Activated T-helper 1 cell treated with Interleukin-2 at 50 U/mL for 16 hours (primary cell): ENCODE measurements around the gene SYPL2.
"Not testable (repeated sequence)": the region's sequence is repeated elsewhere in the genome, so short reads cannot be mapped to it uniquely, and the experiment has no call there.

ENCODE experiments used
- DNase-seq: peaks from one replicate; pipeline ENCODE4 v3.0.0-alpha.2; 2020; ENCODE audit warnings: low read depth

Gene SYPL2

DNA sequence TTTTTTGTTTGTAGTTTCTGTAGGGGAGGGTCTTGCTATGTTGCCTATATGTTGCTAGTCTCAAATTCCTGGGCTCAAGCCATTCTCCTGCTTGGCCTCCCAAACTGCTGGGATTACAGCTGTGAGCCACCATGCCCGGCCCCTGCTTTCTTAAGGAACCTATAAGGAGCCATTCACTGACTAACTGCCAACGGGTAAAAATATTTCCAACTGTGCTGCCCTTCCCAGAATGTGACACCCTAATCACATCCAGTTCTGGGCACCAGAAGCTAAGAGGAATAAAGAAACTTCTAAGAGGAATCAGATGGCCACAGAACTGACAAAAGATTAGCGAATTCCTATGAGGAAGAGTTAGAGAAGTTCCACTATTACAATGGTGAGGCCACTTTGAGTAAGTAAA lies 6.4 kb downstream of the SYPL2 start:
- DNase-seq = no peak

DNA sequence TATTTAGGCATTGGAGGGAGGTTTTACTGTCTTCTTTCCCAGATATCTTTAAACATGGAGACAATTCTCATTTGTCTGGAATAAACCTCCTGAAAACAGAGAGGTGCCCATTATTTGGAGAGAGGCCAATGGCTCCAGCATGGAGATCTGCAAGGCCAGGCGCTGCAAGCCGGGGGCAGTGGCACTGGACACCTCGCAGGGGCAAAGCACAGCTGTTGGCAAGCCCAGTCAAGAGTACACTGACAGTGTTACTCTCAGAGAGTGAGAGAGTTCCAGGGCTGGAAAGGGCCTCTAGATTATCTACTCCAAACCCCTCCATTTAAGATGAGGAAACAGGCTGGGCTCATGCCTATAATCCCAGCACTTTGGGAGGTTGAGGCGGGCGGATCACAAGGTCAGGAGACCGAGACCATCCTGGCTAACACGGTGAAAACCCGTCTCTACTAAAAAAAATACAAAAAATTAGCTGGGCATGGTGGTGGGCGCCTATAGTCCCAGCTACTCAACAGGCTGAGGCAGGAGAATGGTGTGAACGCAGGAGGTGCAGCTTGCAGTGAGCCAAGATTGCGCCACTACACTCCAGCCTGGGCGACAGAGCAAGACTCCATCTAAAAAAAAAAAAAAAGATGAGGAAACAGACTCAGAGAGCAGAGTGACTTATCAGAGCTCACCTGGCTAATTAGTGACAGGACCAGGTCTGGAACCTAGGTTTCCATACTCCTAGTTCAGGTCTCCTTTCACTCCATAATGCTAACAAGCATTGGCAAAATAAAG lies 7.1 kb downstream of the SYPL2 start:
- DNase-seq = not testable (repeated sequence)

DNA sequence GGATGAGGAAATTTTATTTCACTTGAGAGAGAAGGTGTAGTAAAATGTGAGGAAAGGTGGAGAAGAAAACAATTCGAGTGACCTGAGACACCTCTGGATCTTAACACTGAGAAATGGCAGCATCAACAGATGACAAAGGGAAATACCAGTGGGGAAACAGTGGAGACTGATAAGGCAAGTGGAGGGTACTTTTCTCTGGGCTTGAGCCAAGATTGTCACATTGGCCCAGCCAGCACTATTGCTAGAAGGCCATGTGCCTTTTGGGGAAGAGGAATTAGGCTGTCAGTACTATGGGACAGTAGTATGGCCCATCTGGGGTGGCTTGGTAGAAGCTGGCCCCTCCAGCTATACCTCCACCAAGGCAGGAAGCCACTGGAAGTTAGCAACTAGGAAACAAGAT lies 8.4 kb downstream of the SYPL2 start:
- no peak for DNase-seq

DNA sequence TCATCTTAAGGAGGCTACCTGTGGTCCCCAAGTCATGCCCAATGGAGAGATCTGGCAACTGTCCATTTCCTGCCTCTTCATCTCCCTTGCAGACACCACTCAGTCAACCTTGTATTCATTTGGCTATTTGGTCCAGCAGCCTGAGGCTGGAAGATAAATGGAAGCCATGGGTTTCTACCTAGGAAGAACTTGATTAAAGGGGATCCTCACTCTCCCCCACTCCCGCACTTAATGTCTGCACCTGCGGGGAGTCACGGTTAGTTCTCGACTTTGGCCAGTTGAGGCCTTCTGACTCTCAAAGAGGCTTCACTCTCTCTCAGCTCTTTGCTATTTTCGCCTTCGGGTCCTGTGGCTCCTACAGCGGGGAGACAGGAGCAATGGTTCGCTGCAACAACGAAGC lies 8.9 kb downstream of the SYPL2 start:
- DNase-seq = no peak

DNA sequence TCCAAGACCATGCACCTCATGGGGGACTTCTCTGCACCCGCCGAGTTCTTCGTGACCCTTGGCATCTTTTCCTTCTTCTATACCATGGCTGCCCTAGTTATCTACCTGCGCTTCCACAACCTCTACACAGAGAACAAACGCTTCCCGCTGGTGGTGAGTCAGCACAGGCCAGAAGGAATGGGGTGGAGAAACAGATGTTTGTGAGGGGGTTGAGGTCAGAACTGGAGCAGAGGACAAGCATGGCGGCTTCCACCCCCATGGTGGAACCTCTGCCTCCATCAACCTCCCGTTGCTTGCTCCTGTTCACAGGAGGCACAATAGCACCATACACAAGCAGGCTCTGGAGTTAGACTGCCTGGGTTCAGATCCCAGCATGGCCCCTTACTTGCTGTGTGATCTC lies 10.5 kb downstream of the SYPL2 start:
- no peak for DNase-seq

DNA sequence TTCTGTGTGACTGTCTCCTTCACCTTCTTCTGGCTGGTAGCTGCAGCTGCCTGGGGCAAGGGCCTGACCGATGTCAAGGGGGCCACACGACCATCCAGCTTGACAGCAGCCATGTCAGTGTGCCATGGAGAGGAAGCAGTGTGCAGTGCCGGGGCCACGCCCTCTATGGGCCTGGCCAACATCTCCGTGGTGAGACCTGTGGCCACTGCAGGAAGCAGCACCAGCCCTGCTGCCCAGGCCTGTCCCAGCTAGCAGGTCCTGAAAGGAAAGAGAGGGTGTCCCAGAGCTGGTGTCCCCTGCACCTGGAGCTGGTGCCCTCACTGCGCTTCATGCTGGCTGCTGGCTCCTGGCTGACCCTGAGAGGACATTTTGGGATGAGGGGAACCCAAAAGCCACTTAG lies 11.5 kb downstream of the SYPL2 start:
- DNase-seq = no peak

DNA sequence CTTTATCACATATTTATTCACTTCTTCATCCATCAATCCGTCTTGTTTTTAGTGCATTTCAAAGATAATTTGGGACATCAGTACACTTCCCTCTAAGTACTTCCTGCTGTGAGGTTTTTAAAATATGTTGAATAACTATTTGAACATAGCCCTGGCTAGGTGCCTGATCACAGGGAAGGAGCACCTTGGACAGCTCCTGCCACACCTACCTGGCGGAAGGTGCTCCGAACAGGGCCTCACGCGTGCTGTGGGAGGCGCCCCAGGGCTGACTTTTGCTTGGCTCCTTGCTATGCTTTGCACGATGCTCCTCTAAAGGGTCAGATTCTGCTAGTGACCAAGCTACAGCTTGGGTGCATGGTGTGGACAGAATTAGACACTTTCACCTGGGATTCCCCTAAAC lies 12.5 kb downstream of the SYPL2 start:
- DNase-seq = no peak

DNA sequence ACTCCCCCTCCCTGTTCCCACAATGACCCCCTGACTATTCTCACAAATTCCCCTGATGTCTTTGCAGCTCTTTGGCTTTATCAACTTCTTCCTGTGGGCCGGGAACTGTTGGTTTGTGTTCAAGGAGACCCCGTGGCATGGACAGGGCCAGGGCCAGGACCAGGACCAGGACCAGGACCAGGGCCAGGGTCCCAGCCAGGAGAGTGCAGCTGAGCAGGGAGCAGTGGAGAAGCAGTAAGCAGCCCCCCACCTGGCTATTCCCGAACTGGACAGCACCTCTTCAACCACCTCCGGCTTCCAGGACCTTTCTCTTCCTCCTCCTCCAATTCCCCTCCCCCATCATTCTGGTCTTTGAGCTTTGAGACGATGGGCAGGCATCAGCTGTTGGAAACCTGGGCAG lies 13.0 kb downstream of the SYPL2 start:
- DNase-seq = no peak

DNA sequence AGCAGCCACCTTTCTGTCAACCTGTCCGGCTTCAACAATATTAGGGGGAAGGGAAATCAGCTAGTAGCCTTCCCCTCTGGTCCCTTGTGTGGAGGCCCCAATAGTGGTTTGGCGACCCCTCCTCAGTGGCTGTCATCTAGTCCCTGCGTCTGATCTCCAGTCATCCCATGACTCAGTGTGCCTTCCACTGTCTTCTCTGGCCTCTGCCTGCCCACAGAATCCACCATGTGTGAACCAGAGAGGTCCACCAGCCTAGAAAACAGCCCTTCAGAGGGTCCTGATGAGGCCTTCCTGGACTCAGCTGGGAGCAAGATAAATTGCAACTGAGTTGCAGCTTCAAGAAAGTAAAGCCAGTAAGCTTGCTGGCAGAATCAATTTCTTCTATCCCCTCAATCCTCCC lies 13.6 kb downstream of the SYPL2 start:
- no peak for DNase-seq

DNA sequence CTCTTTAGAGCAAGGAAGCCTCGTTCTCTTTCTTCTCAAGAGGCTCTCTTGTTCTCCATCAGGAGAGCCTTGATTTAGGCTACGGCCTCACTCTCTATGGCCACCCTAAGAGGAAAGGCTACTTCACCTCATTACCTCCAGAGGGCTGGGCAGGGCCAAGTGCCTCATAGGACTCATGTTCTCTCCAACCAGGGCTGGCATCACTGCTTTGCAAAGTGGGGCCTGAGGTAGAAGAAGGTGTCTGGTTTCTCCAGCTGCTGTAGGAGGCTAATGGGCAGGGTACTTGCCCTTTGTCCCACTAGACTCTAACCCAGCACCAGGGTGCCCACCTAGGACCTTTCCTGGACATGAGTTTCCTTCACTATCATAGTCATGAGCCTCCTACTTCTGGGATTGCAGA lies 15.3 kb downstream of the SYPL2 start:
- no peak for DNase-seq

DNA sequence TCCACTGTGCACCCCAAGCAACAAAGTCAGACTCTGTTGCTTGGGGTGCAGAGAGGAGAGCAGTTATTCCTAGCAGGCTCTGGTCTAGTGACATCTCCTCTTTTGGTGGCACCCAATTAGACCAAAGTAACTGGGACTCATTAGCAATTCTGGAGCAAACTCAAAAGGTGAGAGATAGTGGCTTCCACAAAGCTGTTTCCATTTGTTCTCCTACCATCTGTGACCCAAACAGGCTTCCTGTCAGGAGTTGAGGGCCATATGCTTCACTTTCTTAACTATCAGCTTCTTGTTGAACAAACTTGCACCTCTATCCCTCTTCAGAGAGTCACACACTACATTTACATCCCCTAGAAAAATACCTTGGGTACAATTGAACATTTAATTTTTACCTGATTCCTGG lies 15.9 kb downstream of the SYPL2 start:
- DNase-seq = no peak

DNA sequence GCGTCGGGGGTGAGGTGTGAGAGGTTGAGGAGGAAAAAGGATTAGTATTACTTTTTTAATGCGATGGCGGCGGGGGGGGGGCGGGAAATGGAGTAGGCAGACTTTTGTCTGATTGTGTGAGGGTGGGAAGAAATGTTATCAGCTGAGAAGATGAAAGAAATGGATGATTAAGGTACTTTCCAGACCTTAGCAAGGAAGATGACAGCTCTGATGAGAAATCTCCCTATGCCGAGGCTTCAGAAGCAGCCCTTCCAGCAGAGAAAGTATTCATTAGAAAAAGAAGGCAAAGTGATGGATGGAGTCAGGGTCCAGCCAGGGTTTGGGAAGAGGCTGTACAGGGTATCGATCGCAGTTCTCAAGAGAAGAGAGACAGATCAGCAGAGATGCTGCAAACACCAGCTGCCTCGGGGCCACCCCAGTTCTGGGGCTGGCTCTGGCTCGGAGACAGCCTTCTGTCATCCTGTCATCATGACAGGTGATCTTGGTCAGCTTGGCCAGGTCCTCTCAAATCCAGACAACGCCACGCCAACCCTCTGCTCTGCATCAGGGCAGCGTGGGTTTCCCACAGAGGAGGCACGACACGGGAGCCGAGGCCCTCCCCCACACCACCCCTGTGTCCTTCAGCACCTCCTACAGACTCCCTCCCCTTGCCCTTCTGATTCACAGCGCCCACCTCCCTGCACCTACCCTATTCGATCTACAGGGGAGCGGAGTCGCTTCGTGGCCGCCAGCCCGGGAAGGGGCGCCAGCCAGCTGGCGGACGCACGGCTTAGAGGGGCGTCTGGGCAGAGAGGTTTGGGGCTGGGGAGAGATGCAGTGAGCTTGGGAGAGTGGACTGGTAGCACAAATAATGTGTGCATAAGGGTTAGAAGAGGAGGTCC lies 16.7 kb downstream of the SYPL2 start:
- DNase-seq = peak; percentile 26

DNA sequence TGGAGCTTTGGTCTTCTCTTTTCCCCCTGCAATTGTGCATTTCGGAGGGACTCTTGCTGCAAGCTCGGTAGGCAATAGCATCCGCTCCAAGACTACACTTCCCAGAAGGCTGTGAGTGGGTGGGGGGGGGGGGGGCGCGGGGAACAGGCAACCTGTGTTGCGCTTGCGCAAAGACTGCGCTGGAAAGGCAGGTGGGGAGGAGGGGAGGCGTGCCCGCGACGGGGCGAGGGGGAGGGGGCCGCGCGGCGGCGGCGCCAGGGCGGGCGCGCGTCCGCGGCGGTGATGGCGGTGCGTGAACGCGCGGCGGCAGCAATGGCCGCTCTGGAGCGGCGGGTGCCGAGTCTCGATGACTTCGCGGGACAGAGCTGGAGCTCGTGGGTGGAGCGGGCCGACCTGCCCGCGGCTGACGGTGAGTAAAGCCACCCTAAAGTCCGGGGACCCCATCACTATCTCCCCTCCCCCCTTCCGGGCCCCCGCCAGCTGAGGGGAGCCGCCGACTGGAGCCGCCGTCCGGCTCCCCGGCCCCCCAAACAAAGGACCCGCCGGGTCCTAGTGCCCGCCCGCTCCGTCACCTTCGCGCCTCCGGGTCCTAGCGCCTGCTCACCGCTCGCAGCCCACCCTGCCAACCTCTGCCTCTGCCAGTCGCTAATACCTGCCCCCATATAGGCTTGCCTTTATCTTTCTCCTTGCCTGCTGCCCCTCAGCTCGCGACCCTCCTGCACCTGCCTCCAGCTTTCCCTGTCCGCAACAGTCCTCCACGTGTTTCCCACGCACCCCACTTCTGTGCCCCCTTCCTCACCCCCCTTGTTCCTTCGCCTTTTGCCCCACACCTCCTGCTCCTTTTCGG lies 17.5 kb downstream of the SYPL2 start, which contains the start of gene ATXN7L2:
ATXN7L2 (plus strand) TSS at position 234 of the 847 bp plus-strand sequence; CDS start at position 283, 49 bp downstream.
- DNase-seq = peak; percentile 94

DNA sequence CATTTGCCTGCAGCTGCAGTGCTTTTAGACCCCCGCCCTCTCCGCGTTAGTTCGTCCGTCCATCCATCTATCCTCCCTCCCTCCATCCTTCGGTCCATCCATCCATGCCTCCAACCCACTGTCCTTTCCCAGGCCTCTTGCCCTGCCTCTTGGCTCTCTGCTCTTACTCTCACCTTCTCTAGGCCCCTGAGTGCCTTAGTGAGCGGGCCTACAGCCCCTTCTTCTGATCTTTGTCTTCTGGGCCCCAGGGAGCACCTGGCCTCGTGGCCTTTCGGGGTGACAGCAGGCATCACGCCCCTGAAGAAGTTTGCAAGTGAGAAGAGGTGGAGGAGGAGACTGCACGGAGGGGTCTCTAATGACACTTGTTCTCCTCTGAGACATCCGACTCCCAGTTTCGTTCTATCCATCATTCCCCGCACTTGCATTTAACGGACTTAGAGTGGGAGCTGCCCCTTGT lies 18.2 kb downstream of the SYPL2 start:
- no peak for DNase-seq

DNA sequence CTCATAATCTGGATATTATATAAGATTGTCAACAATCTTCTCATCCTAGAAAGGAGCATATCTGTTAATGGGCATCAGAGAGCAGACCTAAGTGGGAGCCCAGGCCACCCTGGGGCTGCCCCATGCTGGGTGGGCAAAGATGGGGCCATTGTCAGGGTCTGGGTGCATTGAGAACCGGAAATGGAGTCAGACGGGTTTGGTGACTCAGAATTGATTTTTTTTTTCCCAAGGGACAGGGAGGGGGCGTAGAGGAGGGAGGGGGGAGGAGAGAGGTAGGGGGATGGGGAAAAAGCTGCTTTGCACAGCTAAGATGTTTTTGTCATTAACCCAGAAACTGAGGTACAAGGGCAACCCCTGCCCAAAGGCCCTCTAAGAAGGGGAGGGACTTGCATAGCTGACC lies 18.7 kb downstream of the SYPL2 start:
- no peak for DNase-seq

DNA sequence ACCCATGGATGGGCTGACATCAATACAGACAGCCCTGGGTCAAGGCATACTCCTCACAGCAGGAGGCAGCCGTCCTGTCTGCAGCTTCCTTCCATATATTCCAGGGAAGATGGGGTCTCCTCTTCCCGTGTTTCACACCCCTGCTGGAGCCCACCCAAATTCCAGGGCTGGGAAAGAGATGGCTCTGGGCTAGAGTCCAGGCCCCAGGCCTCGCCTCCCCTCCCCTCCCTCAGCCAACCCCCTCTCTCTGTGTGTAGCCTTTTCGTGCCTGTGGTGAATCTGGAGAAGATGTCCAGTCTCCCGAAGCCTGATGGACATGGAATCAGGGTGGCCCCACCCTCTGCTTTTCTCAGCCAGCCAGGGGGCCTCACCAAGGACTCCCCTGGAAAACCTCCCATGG lies 20.9 kb downstream of the SYPL2 start:
- no peak for DNase-seq

DNA sequence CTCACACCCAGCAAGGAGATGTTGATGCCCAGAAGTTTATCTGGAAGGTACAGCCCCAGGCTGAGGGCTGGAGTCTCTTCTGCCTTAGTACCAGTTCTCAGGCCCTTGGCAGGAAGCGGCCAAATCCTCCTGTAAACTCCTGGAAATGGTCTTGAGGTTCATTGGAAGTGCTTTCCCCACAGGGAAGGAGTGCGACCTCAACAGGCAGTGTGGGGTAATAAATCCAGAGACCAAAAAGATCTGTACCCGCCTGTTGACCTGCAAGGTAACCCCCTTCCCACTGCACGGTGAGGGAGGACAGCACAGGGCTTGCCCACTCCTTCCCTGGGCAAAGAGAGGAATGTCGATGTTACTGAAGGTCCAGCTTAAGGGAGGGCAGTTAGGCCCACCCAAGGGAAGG lies 21.9 kb downstream of the SYPL2 start:
- DNase-seq = no peak

DNA sequence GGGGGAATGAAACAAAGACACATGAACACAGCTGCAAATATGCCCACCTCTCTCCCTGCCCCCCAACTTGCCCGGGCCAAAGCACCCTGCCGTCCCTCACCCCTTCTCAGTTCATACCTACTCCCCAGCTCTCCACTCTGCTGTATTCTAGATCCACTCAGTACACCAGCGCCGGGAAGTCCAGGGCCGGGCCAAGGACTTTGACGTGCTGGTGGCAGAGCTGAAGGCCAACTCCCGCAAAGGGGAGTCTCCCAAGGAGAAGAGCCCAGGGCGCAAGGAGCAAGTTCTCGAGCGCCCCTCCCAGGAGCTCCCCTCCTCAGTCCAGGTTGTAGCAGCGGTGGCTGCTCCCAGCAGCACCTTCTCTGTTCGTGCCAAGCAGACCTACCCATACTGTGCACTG lies 22.4 kb downstream of the SYPL2 start:
- DNase-seq = no peak

DNA sequence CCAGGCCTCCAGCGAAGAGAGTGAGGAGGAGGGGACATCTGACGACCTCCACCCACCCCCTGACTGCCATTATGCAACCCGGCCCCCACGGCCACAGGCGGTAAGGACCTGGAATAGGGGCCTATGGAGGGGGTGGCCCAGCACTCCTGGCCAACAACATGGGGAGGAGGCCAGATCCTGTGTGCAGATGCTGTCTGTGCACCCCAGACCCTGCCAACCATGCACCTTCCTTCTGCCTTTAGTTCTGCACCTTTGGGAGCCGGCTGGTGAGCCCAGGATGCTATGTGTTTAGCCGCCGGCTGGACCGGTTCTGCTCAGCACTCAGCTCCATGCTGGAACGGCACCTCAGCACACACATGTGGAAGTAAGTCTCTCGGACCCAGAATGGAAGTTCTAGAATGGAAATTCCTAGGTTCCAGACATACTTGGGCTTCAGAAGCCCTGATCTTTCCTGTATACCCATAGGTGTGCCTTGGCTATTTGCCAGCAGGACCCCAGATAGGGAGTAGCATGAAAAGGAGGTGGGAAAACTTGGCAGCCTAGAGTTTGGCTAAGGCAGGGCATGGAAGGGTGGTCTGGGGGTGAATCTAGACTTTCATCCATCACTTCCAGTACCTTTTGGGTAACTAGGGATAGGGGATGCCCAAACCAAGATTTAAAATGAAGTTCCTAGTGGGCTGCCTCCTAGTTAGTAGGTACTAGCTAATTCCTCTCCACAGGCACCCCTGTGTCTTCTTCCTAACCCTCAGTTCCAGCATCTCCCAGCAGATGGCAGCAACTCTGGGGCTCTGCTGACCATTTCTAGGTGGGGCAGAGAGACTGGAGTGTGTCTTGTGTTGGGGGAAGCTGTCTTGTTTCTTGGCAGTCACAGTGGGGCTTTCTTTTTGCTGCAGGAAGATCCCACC lies 23.9 kb downstream of the SYPL2 start:
- DNase-seq = peak; percentile 45

DNA sequence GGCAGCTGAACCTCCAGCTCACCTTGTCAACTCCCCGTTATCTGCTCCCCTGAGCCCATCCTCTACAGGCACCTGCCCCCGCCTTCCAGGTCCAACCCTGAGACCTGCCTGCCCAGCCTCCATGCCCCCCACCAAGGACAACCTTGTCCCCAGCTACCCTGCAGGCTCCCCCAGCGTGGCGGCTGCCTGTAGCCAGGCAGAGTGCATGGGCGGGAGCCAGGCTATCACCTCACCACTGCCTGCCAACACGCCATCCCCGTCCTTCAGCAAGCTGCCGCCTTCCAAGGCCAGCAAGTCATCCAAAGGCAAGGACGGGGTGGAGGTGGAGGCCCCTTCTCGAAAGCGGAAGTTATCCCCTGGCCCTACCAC lies 24.6 kb downstream of the SYPL2 start:
- no peak for DNase-seq

DNA sequence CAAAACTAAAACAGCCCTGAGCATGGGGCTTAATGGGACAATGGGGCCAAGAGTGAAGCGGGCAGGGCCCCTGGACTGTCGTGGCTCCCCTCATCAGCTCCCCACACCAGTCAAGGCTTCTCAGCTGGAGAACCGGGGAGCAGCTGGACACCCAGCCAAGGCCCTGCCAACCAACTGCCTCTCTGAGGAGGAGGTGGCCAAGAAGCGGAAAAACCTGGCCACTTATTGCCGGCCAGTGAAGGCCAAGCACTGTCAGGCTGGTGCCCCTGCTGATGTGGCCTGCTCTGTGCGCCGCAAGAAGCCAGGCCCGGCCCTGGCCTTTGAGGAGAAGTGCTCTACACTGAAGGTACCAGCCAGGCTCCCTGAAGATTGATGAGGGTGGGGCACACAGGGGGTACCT lies 25.0 kb downstream of the SYPL2 start:
- DNase-seq = no peak
